Measurements from ENCODE around the gene MGAT5B.
"Not testable (repeated sequence)": the region's sequence is repeated elsewhere in the genome, so short reads cannot be mapped to it uniquely, and the experiment has no call there.

Gene MGAT5B

DNA sequence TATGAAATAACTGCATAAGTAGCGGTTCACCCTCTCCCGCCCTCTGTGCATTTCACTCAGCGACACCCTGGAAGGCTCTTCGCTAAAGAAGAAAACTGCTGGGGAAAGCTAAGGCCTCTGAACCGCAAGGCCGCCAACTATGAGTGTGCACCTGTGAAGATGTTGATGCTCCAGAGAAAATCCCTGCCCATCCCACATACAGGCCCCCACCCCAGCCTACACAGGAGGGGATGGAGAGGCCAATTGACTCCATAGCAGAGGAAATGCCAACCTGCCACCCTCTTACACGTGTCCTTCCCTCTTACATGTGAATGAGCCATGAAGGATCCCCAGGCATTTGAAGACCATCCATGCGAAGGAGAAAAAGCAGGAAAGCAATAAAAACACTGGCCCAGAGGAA is 104.8 kb downstream of the MGAT5B start:
- TF ChIP-seq, protein P1, sequence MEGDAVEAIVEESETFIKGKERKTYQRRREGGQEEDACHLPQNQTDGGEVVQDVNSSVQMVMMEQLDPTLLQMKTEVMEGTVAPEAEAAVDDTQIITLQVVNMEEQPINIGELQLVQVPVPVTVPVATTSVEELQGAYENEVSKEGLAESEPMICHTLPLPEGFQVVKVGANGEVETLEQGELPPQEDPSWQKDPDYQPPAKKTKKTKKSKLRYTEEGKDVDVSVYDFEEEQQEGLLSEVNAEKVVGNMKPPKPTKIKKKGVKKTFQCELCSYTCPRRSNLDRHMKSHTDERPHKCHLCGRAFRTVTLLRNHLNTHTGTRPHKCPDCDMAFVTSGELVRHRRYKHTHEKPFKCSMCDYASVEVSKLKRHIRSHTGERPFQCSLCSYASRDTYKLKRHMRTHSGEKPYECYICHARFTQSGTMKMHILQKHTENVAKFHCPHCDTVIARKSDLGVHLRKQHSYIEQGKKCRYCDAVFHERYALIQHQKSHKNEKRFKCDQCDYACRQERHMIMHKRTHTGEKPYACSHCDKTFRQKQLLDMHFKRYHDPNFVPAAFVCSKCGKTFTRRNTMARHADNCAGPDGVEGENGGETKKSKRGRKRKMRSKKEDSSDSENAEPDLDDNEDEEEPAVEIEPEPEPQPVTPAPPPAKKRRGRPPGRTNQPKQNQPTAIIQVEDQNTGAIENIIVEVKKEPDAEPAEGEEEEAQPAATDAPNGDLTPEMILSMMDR (IDR thresholded peaks at IDR 0.05; ENCODE audit: low read depth, low read length) = no peak
- no peak overlapping the region for H3K4me3 ChIP-seq (ENCODE audit: low read depth, low read length)

DNA sequence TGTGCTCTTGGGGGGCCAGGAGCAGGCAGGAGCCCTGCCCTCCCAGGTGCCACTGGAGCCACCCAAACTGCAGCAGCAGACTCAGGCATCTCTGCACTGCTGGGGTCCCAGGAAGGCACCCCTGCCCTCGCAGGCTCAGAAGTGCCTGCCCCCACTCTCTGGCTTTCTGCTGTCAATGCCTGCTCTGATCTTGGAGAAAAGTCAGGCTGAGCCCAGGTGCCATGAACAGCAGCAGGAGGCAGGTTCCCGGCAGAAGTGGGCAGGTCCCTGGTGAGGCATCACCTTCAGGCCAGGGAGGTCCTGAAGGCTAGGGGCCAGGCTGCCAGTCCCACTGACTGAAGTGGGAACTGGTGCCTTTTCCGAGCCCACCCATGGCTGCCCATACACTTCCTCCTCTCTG is 106.5 kb downstream of the MGAT5B start:
- no peak overlapping the region for H3K4me3 ChIP-seq (ENCODE audit: low read depth, low read length)

DNA sequence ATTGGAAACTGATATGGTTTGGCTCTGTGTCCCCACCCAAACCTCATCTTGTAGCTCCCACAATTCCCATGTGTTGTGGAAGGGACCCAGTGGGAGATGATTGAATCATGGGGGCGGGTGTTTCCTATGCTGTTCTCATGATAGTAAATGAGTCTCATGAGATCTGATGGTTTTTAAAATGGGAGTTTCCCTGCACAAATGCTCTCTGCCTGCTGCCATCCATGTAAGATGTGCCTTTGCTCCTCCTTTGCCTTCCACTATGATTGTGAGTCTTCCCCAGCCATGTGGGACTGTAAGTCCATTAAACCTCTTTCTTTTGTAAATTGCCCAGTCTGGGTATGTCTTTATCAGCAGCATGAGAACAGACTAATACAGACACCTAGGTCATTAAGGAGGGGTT is 109.8 kb downstream of the MGAT5B start:
- H3K4me3 ChIP-seq (ENCODE audit: low read depth, low read length) = not testable (repeated sequence)

More for the DNA sequence above, 106.5 kb downstream of the MGAT5B start:
- TF ChIP-seq, protein P1 (IDR thresholded peaks at IDR 0.05; ENCODE audit: low read depth, low read length) = no peak

DNA sequence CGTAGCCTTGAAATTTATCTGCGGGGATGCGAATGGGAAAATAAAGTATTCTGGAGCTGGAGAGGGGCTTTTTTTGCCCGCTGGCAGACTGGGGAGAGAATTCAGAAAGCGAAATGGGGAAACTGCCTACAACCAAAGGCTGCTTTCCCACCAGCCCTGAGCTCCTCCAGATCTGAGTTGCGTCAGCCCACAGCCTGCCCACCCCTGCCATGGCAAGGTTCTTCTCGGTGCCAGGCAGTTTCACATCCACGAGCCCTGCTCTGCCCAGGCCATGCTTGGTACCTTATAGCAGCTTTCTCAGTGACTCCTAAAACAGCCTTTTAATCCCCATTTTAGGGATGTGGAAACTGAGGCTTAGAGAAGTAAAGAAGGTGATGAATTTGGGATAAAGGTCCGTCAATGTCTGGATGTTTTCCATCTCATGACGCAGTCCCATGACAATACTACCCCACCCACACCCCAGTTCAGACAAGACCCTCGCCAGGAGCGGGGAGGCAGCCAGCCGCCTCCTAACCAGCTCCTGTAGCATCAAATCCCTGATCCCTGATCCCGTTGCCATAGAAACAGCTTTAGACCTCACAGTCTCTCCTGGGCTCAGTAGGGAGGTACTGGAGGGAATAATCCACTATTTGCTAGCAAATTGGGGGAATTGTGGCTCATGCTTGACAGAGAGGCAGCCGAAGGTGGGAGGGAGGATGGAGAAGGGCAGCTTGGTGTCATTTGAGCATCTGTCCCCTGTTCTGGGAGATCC is 113.5 kb downstream of the MGAT5B start:
- no peak overlapping the region for H3K4me3 ChIP-seq (ENCODE audit: low read depth, low read length)
- TF ChIP-seq, protein P1 (IDR thresholded peaks at IDR 0.05; ENCODE audit: low read depth, low read length) = no peak

DNA sequence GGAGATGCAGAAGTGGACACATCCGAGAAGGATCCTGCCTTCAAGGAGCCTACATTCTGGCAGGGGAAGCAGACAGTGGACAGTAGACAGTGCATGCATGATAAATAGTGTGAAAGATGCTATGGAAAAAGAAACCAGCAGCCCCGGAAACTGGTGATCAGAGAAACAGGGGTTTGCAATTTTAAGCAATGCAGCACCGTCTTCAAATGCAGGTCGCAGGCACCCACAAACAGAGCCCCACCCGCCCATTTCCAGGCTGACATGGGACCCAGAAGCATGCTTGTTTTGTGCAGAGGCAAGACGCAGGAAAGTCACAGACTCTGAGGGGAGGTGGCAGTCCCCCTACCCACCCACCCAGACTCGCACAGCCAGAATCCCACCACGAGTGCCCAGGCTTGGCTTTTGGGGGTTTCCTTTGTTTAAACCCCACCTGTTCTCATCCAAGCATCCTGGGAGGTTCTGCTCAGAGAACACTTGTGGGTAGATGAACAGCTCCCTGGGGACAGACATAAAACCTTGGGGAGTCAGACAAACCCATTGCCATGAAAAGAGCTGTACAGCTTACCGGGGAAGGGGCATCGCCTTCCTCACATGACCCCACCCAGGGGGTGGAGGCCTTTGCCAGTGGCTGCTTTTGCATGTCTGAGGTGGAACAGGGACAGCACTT is 114.3 kb downstream of the MGAT5B start:
- H3K4me3 ChIP-seq (ENCODE audit: low read depth, low read length) = no peak overlapping the region
- TF ChIP-seq, protein P1 (IDR thresholded peaks at IDR 0.05; ENCODE audit: low read depth, low read length) = no peak

DNA sequence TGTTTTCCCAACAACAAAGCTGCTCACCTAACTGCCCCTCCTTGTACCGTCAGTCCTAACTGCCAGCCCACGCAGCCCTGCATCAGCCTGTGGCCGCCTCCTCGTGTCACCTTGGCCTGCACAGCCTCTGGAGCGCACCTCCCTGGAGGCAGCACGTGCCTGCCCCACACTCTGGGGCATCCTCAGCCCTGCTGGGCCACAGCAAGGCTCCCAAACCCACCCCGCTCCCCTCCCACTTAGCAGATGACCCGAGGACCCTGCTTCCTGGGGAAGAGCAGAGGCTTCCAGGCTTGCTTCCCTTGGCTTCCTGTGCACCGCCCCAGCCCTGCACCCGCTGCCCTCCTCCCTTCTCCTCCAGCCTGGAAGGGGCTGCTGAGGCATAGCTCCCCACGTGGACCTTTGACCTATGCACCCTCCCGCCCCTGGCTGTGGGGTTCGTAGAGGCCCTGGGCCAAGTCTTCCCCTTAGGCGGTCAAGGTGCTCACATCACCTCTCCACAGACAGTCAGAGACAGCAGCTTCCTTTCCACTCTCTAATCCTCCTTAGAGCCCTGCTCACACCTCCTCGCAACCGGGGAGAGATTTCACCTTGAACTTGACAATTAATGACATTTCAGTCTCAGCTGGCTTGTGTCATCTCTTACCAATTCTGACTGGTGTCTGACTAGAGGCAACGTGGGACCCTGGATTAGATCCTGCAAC is 115.0 kb downstream of the MGAT5B start:
- H3K4me3 ChIP-seq (ENCODE audit: low read depth, low read length) = no peak overlapping the region
- TF ChIP-seq, protein P1 (IDR thresholded peaks at IDR 0.05; ENCODE audit: low read depth, low read length) = no peak

DNA sequence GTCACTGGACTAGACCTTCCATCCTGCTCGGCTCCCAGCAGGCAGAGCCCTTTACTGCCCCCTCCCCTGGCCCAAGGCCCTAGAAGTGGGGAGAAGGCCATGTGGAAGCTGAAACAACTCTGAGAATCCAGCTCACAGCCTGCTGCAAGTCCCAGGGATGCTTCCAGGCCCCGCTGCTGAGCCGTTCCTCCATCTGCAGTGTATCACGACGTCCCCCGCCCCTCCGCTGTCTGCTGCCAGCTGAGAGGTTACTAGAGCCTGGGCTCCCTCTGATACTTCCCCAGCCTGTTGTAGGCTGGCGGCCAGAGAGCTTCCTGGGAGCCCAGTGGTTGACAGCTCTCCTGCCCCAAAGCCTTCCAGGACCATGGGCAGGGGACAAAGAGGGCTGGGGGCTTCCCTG is 118.2 kb downstream of the MGAT5B start:
- TF ChIP-seq, protein P1 (IDR thresholded peaks at IDR 0.05; ENCODE audit: low read depth, low read length) = no peak

More for the DNA sequence above, 118.2 kb downstream of the MGAT5B start:
- no peak overlapping the region for H3K4me3 ChIP-seq (ENCODE audit: low read depth, low read length)
